Measurements from ENCODE around the gene KCNQ1. TPM values are rescaled to one million over a fixed set of nuclear protein-coding genes. Genes with fewer than 3 reads are reported as not detected.

KCNQ1 gene
- polyA plus RNA-seq, 2 donors: 0.31 to 0.52 TPM

GRCh38 chr11:2432628-2433071 is 12.2 kb upstream of the KCNQ1 start:
- 86 to 90% methylated on average over 11 to 13 of the region's 13 CpGs for WGBS, 2 donors
- H3K27me3 ChIP-seq (ENCODE audit: control insufficient read depth in 1 of 2, insufficient read depth in 2 of 2, low read length in 2 of 2): no peaks in the 10 kb centered on the region

GRCh38 chr11:2433106-2433925 is 11.5 kb upstream of the KCNQ1 start:
- H3K27me3 ChIP-seq (ENCODE audit: control insufficient read depth in 1 of 2, insufficient read depth in 2 of 2, low read length in 2 of 2): no peaks in the 10 kb centered on the region
- 90 to 92% methylated on average over 22 of the region's 22 CpGs for WGBS, 2 donors
- peaks cover 0 to 13% of the 10 kb centered on the region in 2 donors for H3K9me3 ChIP-seq (ENCODE audit: control insufficient read depth in 2 of 2, insufficient read depth in 1 of 2, low read depth in 1 of 2, low read length in 1 of 2)
- no peak overlapping the region for H3K27ac ChIP-seq (ENCODE audit: low read depth in 2 of 2, low read length in 1 of 2)
- H3K4me1 ChIP-seq (ENCODE audit: control insufficient read depth in 2 of 2, insufficient read depth in 2 of 2, low read length in 1 of 2): no peaks in the 10 kb centered on the region
- no peaks in the 10 kb centered on the region for H3K36me3 ChIP-seq (ENCODE audit: control insufficient read depth in 2 of 2, insufficient read depth in 2 of 2, low read length in 1 of 2)
- no peak overlapping the region for H3K4me3 ChIP-seq (ENCODE audit: low read depth in 1 of 2, low read length in 2 of 2)

More at GRCh38 chr11:2432628-2433071, 12.2 kb upstream of the KCNQ1 start:
- H3K4me3 ChIP-seq (ENCODE audit: low read depth in 1 of 2, low read length in 2 of 2): no peak overlapping the region
- peaks cover 0 to 13% of the 10 kb centered on the region in 2 donors for H3K9me3 ChIP-seq (ENCODE audit: control insufficient read depth in 2 of 2, insufficient read depth in 1 of 2, low read depth in 1 of 2, low read length in 1 of 2)
- no peaks in the 10 kb centered on the region for H3K36me3 ChIP-seq (ENCODE audit: control insufficient read depth in 2 of 2, insufficient read depth in 2 of 2, low read length in 1 of 2)
- H3K27ac ChIP-seq (ENCODE audit: low read depth in 2 of 2, low read length in 1 of 2): no peak overlapping the region
- no peaks in the 10 kb centered on the region for H3K4me1 ChIP-seq (ENCODE audit: control insufficient read depth in 2 of 2, insufficient read depth in 2 of 2, low read length in 1 of 2)

DNA sequence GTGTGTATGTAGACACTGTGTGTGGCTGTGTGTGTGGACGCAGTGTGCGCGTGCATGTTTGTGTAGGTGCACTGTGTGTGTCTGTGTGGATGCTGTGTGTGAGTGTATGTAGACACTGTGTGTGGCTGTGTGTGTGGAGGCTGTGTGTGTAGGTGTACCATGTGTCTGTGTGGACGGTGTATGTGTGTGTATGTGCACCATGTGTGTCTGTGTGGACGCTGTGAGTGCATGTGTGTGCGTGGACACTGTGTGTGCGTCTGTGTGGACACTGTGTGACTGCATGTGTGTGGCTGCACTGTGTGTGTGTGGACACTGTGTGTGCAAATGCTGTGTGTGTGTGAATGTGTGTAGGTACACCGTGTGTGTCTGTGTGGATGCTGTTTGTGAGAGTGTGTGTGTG is 10.8 kb upstream of the KCNQ1 start:
- H3K4me1 ChIP-seq (ENCODE audit: control insufficient read depth in 2 of 2, insufficient read depth in 2 of 2, low read length in 1 of 2): no peaks in the 10 kb centered on the region
- 88 to 93% methylated on average over 8 of the region's 8 CpGs for WGBS, 2 donors
- peaks cover 0 to 11% of the 10 kb centered on the region in 2 donors for H3K9me3 ChIP-seq (ENCODE audit: control insufficient read depth in 2 of 2, insufficient read depth in 1 of 2, low read depth in 1 of 2, low read length in 1 of 2)
- no peaks in the 10 kb centered on the region for H3K27me3 ChIP-seq (ENCODE audit: control insufficient read depth in 1 of 2, insufficient read depth in 2 of 2, low read length in 2 of 2)
- no peak overlapping the region for H3K27ac ChIP-seq (ENCODE audit: low read depth in 2 of 2, low read length in 1 of 2)
- no peaks in the 10 kb centered on the region for H3K36me3 ChIP-seq (ENCODE audit: control insufficient read depth in 2 of 2, insufficient read depth in 2 of 2, low read length in 1 of 2)
- no peak overlapping the region for H3K4me3 ChIP-seq (ENCODE audit: low read depth in 1 of 2, low read length in 2 of 2)

DNA sequence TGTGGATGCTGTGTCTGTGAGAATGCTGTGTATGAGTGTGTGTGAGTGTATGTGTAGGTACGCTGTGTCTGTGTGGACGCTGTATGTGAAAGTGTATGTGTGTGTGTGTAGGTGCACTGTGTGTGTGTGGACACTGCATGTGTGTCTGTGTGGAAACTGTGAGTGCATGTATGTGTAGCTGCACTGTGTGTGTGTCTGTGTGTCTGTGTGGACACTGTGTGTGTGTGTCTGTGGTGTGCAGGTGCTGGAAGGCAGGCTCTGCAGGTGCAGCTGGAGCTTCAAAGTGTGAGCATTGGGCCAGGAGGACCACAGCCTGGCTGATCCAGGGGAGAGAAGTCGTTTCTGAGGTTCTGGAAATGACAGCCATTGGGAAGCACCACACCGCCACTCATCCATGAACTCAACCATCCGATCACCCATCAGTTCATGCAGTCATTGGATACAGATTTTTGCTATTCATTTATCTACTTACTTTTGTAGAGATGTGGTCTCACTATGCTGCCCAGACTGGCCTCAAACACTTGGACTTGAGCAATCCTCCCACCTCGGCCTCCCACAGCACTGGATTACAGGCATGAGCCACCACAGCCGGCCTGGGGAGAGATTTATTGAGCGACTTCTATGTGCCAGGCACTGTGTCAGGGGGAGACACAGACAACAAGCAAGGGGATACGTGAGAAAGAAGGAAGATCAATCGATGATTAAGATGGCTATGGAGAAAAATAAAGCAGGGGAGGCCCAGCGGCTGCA is 10.1 kb upstream of the KCNQ1 start:
- H3K27me3 ChIP-seq (ENCODE audit: control insufficient read depth in 1 of 2, insufficient read depth in 2 of 2, low read length in 2 of 2): no peaks in the 10 kb centered on the region
- H3K4me3 ChIP-seq (ENCODE audit: low read depth in 1 of 2, low read length in 2 of 2): no peak overlapping the region
- 76 to 80% methylated on average over 11 of the region's 11 CpGs for WGBS, 2 donors
- no peaks in the 10 kb centered on the region for H3K36me3 ChIP-seq (ENCODE audit: control insufficient read depth in 2 of 2, insufficient read depth in 2 of 2, low read length in 1 of 2)
- no peak overlapping the region for H3K27ac ChIP-seq (ENCODE audit: low read depth in 2 of 2, low read length in 1 of 2)
- no peaks in the 10 kb centered on the region for H3K4me1 ChIP-seq (ENCODE audit: control insufficient read depth in 2 of 2, insufficient read depth in 2 of 2, low read length in 1 of 2)
- peaks cover 0 to 11% of the 10 kb centered on the region in 2 donors for H3K9me3 ChIP-seq (ENCODE audit: control insufficient read depth in 2 of 2, insufficient read depth in 1 of 2, low read depth in 1 of 2, low read length in 1 of 2)

- WGBS, 2 donors: 88% methylated on average over 12 of the region's 12 CpGs
- H3K4me3 ChIP-seq (ENCODE audit: low read depth in 1 of 2, low read length in 2 of 2): no peak overlapping the region
- H3K9me3 ChIP-seq (ENCODE audit: control insufficient read depth in 2 of 2, insufficient read depth in 1 of 2, low read depth in 1 of 2, low read length in 1 of 2): peaks cover 0 to 10% of the 10 kb centered on the region in 2 donors
- no peaks in the 10 kb centered on the region for H3K27me3 ChIP-seq (ENCODE audit: control insufficient read depth in 1 of 2, insufficient read depth in 2 of 2, low read length in 2 of 2)
- no peak overlapping the region for H3K27ac ChIP-seq (ENCODE audit: low read depth in 2 of 2, low read length in 1 of 2)
- no peaks in the 10 kb centered on the region for H3K4me1 ChIP-seq (ENCODE audit: control insufficient read depth in 2 of 2, insufficient read depth in 2 of 2, low read length in 1 of 2)
- H3K36me3 ChIP-seq (ENCODE audit: control insufficient read depth in 2 of 2, insufficient read depth in 2 of 2, low read length in 1 of 2): no peaks in the 10 kb centered on the region
These were observed 9.4 kb upstream of the KCNQ1 start for GRCh38 chr11:2435288-2436012.

- Histone ChIP-seq H3K4me1 (ENCODE audit: control insufficient read depth in 2 of 2, insufficient read depth in 2 of 2, low read length in 1 of 2) (no peaks in the 10 kb centered on the region), H3K27ac (ENCODE audit: low read depth in 2 of 2, low read length in 1 of 2) (no peak overlapping the region), H3K9me3 (ENCODE audit: control insufficient read depth in 2 of 2, insufficient read depth in 1 of 2, low read depth in 1 of 2, low read length in 1 of 2) (peaks cover 0 to 8% of the 10 kb centered on the region in 2 donors), H3K36me3 (ENCODE audit: control insufficient read depth in 2 of 2, insufficient read depth in 2 of 2, low read length in 1 of 2) (no peaks in the 10 kb centered on the region), H3K4me3 (ENCODE audit: low read depth in 1 of 2, low read length in 2 of 2) (no peak overlapping the region), H3K27me3 (ENCODE audit: control insufficient read depth in 1 of 2, insufficient read depth in 2 of 2, low read length in 2 of 2) (no peaks in the 10 kb centered on the region)
- 73 to 82% methylated on average over 8 to 10 of the region's 10 CpGs for WGBS, 2 donors
These were observed 8.7 kb upstream of the KCNQ1 start for GRCh38 chr11:2436013-2436520.

GRCh38 chr11:2436521-2437031 is 8.2 kb upstream of the KCNQ1 start:
- no peaks in the 10 kb centered on the region for H3K36me3 ChIP-seq (ENCODE audit: control insufficient read depth in 2 of 2, insufficient read depth in 2 of 2, low read length in 1 of 2)
- no peak overlapping the region for H3K4me3 ChIP-seq (ENCODE audit: low read depth in 1 of 2, low read length in 2 of 2)
- H3K27me3 ChIP-seq (ENCODE audit: control insufficient read depth in 1 of 2, insufficient read depth in 2 of 2, low read length in 2 of 2): no peaks in the 10 kb centered on the region
- H3K4me1 ChIP-seq (ENCODE audit: control insufficient read depth in 2 of 2, insufficient read depth in 2 of 2, low read length in 1 of 2): no peaks in the 10 kb centered on the region
- 86 to 88% methylated on average over 13 of the region's 13 CpGs for whole genome bisulfite sequencing, 2 donors
- H3K27ac ChIP-seq (ENCODE audit: low read depth in 2 of 2, low read length in 1 of 2): no peak overlapping the region
- peaks cover 0 to 8% of the 10 kb centered on the region in 2 donors for H3K9me3 ChIP-seq (ENCODE audit: control insufficient read depth in 2 of 2, insufficient read depth in 1 of 2, low read depth in 1 of 2, low read length in 1 of 2)

DNA sequence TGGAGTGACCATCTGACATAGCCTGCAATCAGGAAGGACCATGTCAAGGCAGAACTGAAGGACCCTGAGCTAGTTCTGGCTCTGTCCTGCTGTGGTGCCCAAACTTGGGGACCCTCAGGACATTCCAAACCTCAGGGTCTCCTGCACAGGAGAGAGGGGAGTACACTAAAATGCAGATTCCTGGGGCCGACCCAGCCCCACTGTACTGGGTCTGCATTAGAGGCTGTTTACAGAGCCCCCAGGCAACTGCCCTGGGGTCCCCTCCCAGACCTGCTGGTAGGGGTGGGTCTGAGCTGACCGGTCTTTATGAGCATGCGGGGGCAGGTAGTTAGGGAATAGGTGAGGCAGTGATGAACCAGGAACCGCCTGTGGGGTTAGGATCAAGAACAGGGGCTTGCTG is 7.3 kb upstream of the KCNQ1 start:
- no peaks in the 10 kb centered on the region for H3K4me1 ChIP-seq (ENCODE audit: control insufficient read depth in 2 of 2, insufficient read depth in 2 of 2, low read length in 1 of 2)
- no peak overlapping the region for H3K4me3 ChIP-seq (ENCODE audit: low read depth in 1 of 2, low read length in 2 of 2)
- H3K27me3 ChIP-seq (ENCODE audit: control insufficient read depth in 1 of 2, insufficient read depth in 2 of 2, low read length in 2 of 2): no peaks in the 10 kb centered on the region
- H3K36me3 ChIP-seq (ENCODE audit: control insufficient read depth in 2 of 2, insufficient read depth in 2 of 2, low read length in 1 of 2): no peaks in the 10 kb centered on the region
- WGBS, 2 donors: 84 to 87% methylated on average over 4 of the region's 4 CpGs
- H3K9me3 ChIP-seq (ENCODE audit: control insufficient read depth in 2 of 2, insufficient read depth in 1 of 2, low read depth in 1 of 2, low read length in 1 of 2): peaks cover 0 to 8% of the 10 kb centered on the region in 2 donors
- H3K27ac ChIP-seq (ENCODE audit: low read depth in 2 of 2, low read length in 1 of 2): no peak overlapping the region

GRCh38 chr11:2439820-2440219 is 5.0 kb upstream of the KCNQ1 start:
- H3K27me3 ChIP-seq (ENCODE audit: control insufficient read depth in 1 of 2, insufficient read depth in 2 of 2, low read length in 2 of 2): no peaks in the 10 kb centered on the region
- 95 to 97% methylated on average over 3 of the region's 3 CpGs for WGBS, 2 donors
- H3K4me3 ChIP-seq (ENCODE audit: low read depth in 1 of 2, low read length in 2 of 2): no peak overlapping the region

More at GRCh38 chr11:2439820-2440219, 5.0 kb upstream of the KCNQ1 start:
- Histone ChIP-seq H3K36me3 (ENCODE audit: control insufficient read depth in 2 of 2, insufficient read depth in 2 of 2, low read length in 1 of 2) (no peaks in the 10 kb centered on the region), H3K9me3 (ENCODE audit: control insufficient read depth in 2 of 2, insufficient read depth in 1 of 2, low read depth in 1 of 2, low read length in 1 of 2) (peaks cover 0 to 4% of the 10 kb centered on the region in 2 donors), H3K27ac (ENCODE audit: low read depth in 2 of 2, low read length in 1 of 2) (no peak overlapping the region), H3K4me1 (ENCODE audit: control insufficient read depth in 2 of 2, insufficient read depth in 2 of 2, low read length in 1 of 2) (peaks cover 3 to 4% of the 10 kb centered on the region in 2 donors)

Measured in esophagus (tissue), 2 donors.